ENCODE measurements around the gene STK38.

STK38 gene

GRCh38 chr6:36445621-36446020 lies 101.7 kb downstream of the STK38 start:
- no peaks in the 10 kb centered on the region for H3K9me3 ChIP-seq (ENCODE audit: control insufficient read depth in 1 of 2, low read length in 2 of 2)
- no peaks in the 10 kb centered on the region for H3K36me3 ChIP-seq (ENCODE audit: control insufficient read depth in 1 of 2, insufficient read depth in 2 of 2, low read length in 2 of 2)
- peaks cover 21 to 22% of the 10 kb centered on the region in 2 donors for H3K4me1 ChIP-seq (ENCODE audit: control insufficient read depth in 1 of 2, insufficient read depth in 2 of 2, low read length in 2 of 2)
- H3K9ac ChIP-seq (ENCODE audit: low read depth in 1 of 2, low read length in 2 of 2), result no peak overlapping the region
- H3K27me3 ChIP-seq (ENCODE audit: control insufficient read depth in 1 of 2, insufficient read depth in 2 of 2, low read length in 2 of 2), result no peaks in the 10 kb centered on the region
- no peak overlapping the region for H3K4me3 ChIP-seq (ENCODE audit: low read depth in 1 of 2, low read length in 2 of 2)
- H3K27ac ChIP-seq (ENCODE audit: low read depth, low read length), result no peak overlapping the region

DNA sequence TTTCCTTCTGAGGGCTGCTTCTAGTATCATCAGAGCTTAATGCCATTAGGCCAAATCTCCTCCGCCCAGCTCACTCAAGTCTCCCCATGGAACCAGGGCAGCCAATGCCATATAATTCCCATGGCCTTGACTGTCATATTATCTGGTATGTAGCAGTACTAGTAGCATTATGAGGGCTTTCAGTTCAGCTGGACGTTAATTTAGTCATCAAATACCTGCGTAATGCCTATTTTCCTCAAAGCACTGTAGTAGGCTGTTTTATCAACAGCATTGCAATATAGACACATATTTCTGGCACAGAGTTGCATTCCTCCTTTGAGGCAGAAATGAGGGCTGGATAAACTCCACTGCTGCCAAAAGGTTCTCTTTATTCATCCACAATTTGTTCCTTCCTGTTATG lies 102.8 kb downstream of the STK38 start:
- Histone ChIP-seq H3K4me1 (ENCODE audit: control insufficient read depth in 1 of 2, insufficient read depth in 2 of 2, low read length in 2 of 2) (peaks cover 22 to 26% of the 10 kb centered on the region in 2 donors), H3K27ac (ENCODE audit: low read depth, low read length) (no peak overlapping the region), H3K36me3 (ENCODE audit: control insufficient read depth in 1 of 2, insufficient read depth in 2 of 2, low read length in 2 of 2) (no peaks in the 10 kb centered on the region), H3K9ac (ENCODE audit: low read depth in 1 of 2, low read length in 2 of 2) (peak overlapping the region; percentile 97 to 98), H3K4me3 (ENCODE audit: low read depth in 1 of 2, low read length in 2 of 2) (peak overlapping the region; percentile 78 to 93), H3K27me3 (ENCODE audit: control insufficient read depth in 1 of 2, insufficient read depth in 2 of 2, low read length in 2 of 2) (no peaks in the 10 kb centered on the region), H3K9me3 (ENCODE audit: control insufficient read depth in 1 of 2, low read length in 2 of 2) (no peaks in the 10 kb centered on the region)
